Right atrium auricular region (tissue), 2 donors: ENCODE results near the gene SIRT7. TPM values are rescaled to one million over a fixed set of nuclear protein-coding genes. Genes with fewer than 3 reads are reported as not detected.

Source experiments
- DNase-seq: peaks from one replicate; pipeline ENCODE4 v3.0.0-alpha.2; 2019; ENCODE audit warnings: low spot score
- H3K27ac ChIP-seq, 2 donors: fragments of 200-600 bp; sonication (generic); 1 replicate in 1 of 2; 2 replicates in 1 of 2; pipeline ENCODE4 v1.5.1; 2016 to 2019
- H3K27me3 ChIP-seq, 2 donors: fragments of 200-600 bp; sonication (generic); one replicate each; pipeline versions ENCODE4 v1.5.1 to v1.6.0; 2017 to 2019
- H3K36me3 ChIP-seq: fragments of 200-600 bp; sonication (generic); one replicate; pipeline ENCODE4 v1.5.1; 2016
- H3K4me1 ChIP-seq, 2 donors: fragments of 200-600 bp; sonication (generic); one replicate each; pipeline versions ENCODE4 v1.5.1 to v1.6.0; 2017 to 2019
- H3K4me3 ChIP-seq, 2 donors: fragments of 200-600 bp; sonication (generic); 1 replicate in 1 of 2; 2 replicates in 1 of 2; pipeline ENCODE4 v1.5.1; 2017 to 2019; ENCODE audit warnings: mild to moderate bottlenecking in 1 of 2, moderate library complexity in 1 of 2
- H3K9me3 ChIP-seq, 2 donors: fragments of 200-600 bp; sonication (generic); one replicate each; pipeline ENCODE4 v1.5.1; 2019
- total RNA-seq, 2 donors: library from RNA; depleted of rRNA; stranded (reverse); fragments of >200 nt; gene quantifications; one replicate each; pipeline ENCODE4 v1.1.0, GENCODE V29; 2016
- TF ChIP-seq, protein P1 (sequence below), 2 donors: fragments of 200-600 bp; sonication (generic); IDR thresholded peaks; one replicate each; pipeline ENCODE4 v1.5.1; 2019; ENCODE audit warnings: antibody characterized with exemption in 2 of 2

SIRT7 gene
- total RNA-seq, 2 donors from 2014 or later, result 2.8 to 4.9 TPM

DNA sequence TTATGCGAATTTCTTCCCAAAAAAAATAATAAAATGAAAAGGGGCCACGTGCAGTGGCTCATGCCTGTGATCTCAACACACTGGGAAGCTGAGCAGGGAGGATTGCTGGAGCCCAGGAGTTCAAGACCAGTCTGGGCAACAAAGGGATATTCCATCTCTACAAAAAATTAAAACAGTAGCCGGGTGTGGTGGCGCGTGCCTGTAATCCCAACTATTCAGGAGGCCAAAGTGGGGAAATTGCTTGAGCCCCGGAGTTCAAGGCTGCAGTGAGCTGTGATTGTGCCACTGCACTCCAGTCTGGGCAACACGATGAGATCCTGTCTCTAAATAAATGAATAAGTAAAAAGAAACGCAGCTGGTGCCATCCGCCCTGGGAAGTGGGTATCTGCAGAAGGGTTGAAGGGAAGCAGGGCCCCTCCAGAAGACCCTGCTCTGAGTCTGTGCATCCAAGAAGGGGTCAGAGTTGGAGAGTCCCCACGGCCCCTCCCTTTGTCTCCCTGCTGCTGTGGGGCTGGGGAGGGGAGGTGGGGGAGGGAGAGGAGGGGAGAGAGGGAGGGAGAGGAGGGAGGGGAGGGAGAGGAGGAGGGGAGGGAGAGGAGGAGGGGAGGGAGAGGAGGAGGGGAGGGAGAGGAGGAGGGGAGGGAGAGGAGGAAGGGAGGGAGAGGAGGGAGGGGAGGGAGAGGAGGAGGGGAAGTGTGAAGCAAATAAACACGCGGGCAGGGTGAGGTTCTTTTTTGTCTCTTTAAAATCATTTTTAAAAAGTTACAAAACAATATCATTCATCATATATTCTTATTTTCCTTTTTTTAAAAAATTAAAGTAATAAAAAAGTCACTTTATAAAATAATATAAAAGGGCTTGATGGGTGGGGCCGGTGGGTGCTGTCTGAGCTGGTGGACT lies 34.1 kb upstream of the SIRT7 start:
- TF ChIP-seq, protein P1, sequence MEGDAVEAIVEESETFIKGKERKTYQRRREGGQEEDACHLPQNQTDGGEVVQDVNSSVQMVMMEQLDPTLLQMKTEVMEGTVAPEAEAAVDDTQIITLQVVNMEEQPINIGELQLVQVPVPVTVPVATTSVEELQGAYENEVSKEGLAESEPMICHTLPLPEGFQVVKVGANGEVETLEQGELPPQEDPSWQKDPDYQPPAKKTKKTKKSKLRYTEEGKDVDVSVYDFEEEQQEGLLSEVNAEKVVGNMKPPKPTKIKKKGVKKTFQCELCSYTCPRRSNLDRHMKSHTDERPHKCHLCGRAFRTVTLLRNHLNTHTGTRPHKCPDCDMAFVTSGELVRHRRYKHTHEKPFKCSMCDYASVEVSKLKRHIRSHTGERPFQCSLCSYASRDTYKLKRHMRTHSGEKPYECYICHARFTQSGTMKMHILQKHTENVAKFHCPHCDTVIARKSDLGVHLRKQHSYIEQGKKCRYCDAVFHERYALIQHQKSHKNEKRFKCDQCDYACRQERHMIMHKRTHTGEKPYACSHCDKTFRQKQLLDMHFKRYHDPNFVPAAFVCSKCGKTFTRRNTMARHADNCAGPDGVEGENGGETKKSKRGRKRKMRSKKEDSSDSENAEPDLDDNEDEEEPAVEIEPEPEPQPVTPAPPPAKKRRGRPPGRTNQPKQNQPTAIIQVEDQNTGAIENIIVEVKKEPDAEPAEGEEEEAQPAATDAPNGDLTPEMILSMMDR (IDR thresholded peaks at IDR 0.05), result no peak
- Histone ChIP-seq H3K36me3 (no peaks in the 10 kb centered on the region), H3K4me1 (no peaks in the 10 kb centered on the region), H3K4me3 (no peak overlapping the region), H3K27me3 (no peaks in the 10 kb centered on the region), H3K27ac (no peak overlapping the region), H3K9me3 (no peaks in the 10 kb centered on the region)
- no peak for DNase-seq

DNA sequence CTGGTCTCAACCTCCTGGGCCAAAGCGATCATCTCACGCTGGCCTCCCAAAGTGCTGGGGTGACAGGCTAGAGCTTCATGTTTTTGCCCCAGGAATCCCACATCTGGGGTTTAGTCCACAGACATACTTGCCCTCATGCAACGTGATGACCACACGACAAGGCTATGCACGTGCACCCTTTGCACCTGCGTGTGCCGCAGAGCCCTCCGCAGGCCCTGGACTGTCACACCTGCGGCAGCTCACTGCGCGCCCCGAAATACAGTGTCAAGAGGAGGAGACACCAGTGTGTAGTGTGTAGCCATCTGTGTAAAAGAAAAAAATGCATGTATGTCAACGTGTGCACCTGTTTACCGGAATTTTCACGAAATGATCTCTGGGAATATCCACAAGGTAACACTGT lies 32.5 kb upstream of the SIRT7 start:
- TF ChIP-seq, protein P1 (IDR thresholded peaks at IDR 0.05), result no peak
- DNase-seq, result no peak
- no peaks in the 10 kb centered on the region for H3K36me3 ChIP-seq
- H3K27me3 ChIP-seq, result no peaks in the 10 kb centered on the region
- no peak overlapping the region for H3K27ac ChIP-seq
- no peaks in the 10 kb centered on the region for H3K4me1 ChIP-seq
- no peak overlapping the region for H3K4me3 ChIP-seq
- no peaks in the 10 kb centered on the region for H3K9me3 ChIP-seq

DNA sequence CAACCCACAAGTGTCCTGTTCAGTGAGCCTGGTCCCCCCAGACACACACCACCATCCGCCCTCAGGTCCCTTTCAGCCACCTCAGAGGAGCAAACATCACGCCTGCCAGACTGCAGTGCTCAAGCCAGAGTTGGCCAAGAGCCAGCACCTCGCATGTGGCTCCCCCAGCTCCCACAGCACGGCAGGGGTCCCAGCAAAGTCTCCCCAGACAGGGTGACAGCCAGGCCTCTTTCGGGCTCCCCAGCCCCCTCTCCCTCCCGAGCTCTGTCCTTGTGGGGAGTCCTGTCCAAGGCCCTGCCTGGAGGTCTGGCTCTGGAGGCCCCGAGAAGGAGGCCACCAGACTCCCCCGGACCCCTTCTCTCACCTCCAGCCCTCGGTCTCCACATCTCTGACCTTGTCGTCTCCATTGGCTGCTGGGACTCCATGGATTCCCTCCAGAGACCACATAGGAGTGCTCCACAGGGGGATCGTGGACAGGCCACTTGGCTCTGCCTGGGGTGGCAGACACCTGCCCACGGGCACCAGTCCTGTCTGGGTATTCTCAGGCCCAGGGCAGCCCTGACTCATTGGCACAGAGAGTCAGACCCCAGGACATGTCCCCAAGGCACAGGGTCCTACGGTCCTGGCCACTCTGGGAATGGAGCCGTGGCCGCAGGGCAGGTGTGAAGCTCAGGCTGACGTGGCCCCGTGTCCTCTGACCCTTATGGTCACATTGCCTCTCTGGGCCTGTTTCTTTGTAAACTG lies 30.8 kb upstream of the SIRT7 start:
- TF ChIP-seq, protein P1 (IDR thresholded peaks at IDR 0.05), result no peak
- Histone ChIP-seq H3K27ac (no peak overlapping the region), H3K27me3 (no peaks in the 10 kb centered on the region), H3K4me1 (no peaks in the 10 kb centered on the region), H3K4me3 (no peak overlapping the region), H3K36me3 (no peaks in the 10 kb centered on the region), H3K9me3 (no peaks in the 10 kb centered on the region)
- no peak for DNase-seq

DNA sequence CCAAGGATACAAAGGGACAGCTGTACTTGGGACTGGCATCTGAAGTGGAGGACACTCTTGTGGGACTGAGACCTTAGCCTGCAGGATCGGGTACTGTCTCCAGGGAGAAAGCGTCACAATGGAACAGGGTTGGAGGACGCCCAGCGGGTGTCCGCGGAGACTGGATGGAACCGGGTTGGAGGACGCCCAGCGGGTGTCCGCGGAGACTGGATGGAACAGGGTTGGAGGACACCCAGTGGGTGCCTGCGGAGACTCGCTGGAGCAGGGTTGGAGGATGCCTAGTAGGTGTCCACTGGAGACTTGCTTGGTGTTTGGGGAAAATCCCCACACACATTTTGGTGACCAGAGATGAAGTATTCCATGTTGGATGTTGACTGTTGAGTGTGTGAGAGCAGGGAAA lies 29.2 kb upstream of the SIRT7 start, which contains the start of gene MYADML2:
MYADML2 (minus strand) TSS at position 45 of the 400 bp plus-strand sequence. CDS start 5,492 bp downstream, outside the sequence.
- H3K9me3 ChIP-seq, result no peaks in the 10 kb centered on the region
- H3K27me3 ChIP-seq, result no peaks in the 10 kb centered on the region
- H3K4me3 ChIP-seq, result no peak within 1 kb of the TSS
- H3K27ac ChIP-seq, result no peak within 1 kb of the TSS
- no peak for DNase-seq
- TF ChIP-seq, protein P1 (IDR thresholded peaks at IDR 0.05), result no peak
- H3K36me3 ChIP-seq, result no peaks in the 10 kb centered on the region
- H3K4me1 ChIP-seq, result no peaks in the 10 kb centered on the region

DNA sequence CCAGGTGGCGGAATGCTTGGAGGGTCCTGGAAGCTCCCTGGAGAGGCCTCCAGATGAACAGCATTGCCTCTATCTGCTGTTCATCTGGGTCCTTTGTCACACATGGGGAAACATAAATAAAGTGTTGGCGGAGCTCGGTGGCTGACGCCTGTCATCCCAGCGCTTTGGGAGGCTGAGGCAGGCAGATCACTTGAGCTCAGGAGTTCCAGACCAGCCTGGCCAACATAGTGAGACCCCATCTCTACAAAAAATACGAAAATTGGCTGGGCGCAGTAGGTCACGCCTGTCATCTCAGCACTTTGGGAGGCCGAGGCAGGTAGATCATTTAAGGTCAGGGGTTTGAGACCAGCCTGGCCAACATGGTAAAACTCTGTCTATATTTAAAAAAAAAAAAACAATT lies 26.9 kb upstream of the SIRT7 start:
- Histone ChIP-seq H3K36me3 (no peaks in the 10 kb centered on the region), H3K4me1 (peaks cover 0 to 19% of the 10 kb centered on the region in 2 donors), H3K27ac (no peak overlapping the region), H3K27me3 (no peaks in the 10 kb centered on the region), H3K9me3 (no peaks in the 10 kb centered on the region), H3K4me3 (no peak overlapping the region)
- no peak for DNase-seq
- TF ChIP-seq, protein P1 (IDR thresholded peaks at IDR 0.05), result no peak
